Liver (tissue), 3 donors: Measurements from ENCODE around the gene GDF11.

ENCODE experiments used
- CTCF ChIP-seq: fragments of 150-350 bp; IDR thresholded peaks from 2 replicates; pipeline ENCODE4 v1.5.1; 2017; ENCODE audit warnings: improper control_type of control experiment, low read depth, low read length; ENCODE audit not compliant: missing input control
- REST ChIP-seq: IDR thresholded peaks from 2 replicates; pipeline ENCODE4 v1.6.1; 2016; ENCODE audit warnings: antibody characterized with exemption, mild to moderate bottlenecking
- SP1 ChIP-seq: IDR thresholded peaks from 2 replicates; pipeline ENCODE4 v1.6.1; 2018; ENCODE audit warnings: antibody characterized with exemption, mild to moderate bottlenecking
- donor health status: healthy.
- donor health status: healthy.

- TF ChIP-seq CTCF (no peak), SP1 (no peak), REST (no peak)
These were observed 46.2 kb downstream of the GDF11 start for GRCh38 chr12:55789171-55789570.
